Activated CD8-positive, alpha-beta memory T cell treated with anti-CD3 and anti-CD28 coated beads, Interleukin-2, amount 10 ng/mL, durations not matched to agents 7 days and 5 days (primary cell): ENCODE results near the gene HEYL. TPM values are rescaled to one million over a fixed set of nuclear protein-coding genes. Genes with fewer than 3 reads are reported as not detected.
A peak's percentile ranks its signal among the peaks of the same experiment; 100 is the strongest.

ENCODE experiments used
- ATAC-seq: fragments of 150-1000 bp; cut with Tn5 transposase; one replicate; pipeline ENCODE4 v1.10.0; 2021; ENCODE audit warnings: moderate library complexity
- CTCF ChIA-PET: fragments of 350-600 bp; sonication (Branson Sonifier 250); formaldehyde crosslinking; loops from one replicate; lab custom pipeline; 2021; ENCODE audit warnings: antibody characterized with exemption; lab: Charles Lee
- DNase-seq: peaks from one replicate; pipeline ENCODE4 v3.0.0-alpha.2; 2020
- H3K27ac Mint-ChIP-seq: one replicate; pipeline ENCODE4 v1.8.0; 2021; ENCODE audit warnings: mild to moderate bottlenecking, mixed read lengths
- H3K27me3 Mint-ChIP-seq: one replicate; pipeline ENCODE4 v1.8.0; 2021; ENCODE audit warnings: mixed read lengths
- H3K36me3 Mint-ChIP-seq: one replicate; pipeline ENCODE4 v1.8.0; 2021; ENCODE audit warnings: mild to moderate bottlenecking, mixed read lengths
- H3K4me1 Mint-ChIP-seq: one replicate; pipeline ENCODE4 v1.8.0; 2021; ENCODE audit warnings: mixed read lengths
- H3K4me3 Mint-ChIP-seq: one replicate; pipeline ENCODE4 v1.8.0; 2021; ENCODE audit warnings: mild to moderate bottlenecking, moderate library complexity, mixed read lengths
- H3K9me3 Mint-ChIP-seq: one replicate; pipeline ENCODE4 v1.8.0; 2022; ENCODE audit warnings: low read depth, mixed read lengths
- total RNA-seq, 2 experiments: library from RNA; stranded (reverse); gene quantifications; one replicate each; pipeline ENCODE4 v1.2.3, GENCODE V29; 2021

The HEYL gene
- total RNA-seq, 2 experiments from 2014 or later = not detected

DNA sequence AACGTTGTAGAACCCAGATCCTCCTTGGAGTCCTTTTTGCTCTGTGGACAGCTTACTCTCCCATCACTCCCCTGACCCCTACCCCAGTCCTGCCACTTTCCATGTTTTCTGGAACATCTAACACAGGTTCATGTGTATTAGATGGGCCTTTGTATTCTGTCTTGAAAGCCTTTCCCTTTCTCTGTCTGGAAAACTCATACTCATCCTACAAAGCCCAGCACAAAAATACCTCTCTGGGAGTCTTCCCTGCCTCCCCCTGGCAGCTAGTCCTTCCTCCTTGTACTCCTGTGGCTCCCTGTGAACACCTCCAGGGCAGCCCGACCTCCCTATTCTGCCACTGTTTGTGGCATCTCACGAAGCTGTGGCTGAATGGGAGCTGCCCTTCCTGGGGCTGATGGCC is 7.8 kb upstream of the HEYL start:
- CTCF ChIA-PET = interaction anchor here (1.2 to 3.7 kb wide), 5 partner anchors 11 to 41 kb away, joined by 3 to 32 read pairs (median 4); no protein-coding TSS in a partner anchor
- Mint-ChIP-seq H3K36me3 (no peaks in the 10 kb centered on the region), H3K27ac (no peak overlapping the region), H3K9me3 (no peaks in the 10 kb centered on the region), H3K4me3 (no peak overlapping the region), H3K27me3 (peaks cover 10% of the 10 kb centered on the region), H3K4me1 (no peaks in the 10 kb centered on the region)
- DNase-seq (no peak), ATAC-seq (no peak)

DNA sequence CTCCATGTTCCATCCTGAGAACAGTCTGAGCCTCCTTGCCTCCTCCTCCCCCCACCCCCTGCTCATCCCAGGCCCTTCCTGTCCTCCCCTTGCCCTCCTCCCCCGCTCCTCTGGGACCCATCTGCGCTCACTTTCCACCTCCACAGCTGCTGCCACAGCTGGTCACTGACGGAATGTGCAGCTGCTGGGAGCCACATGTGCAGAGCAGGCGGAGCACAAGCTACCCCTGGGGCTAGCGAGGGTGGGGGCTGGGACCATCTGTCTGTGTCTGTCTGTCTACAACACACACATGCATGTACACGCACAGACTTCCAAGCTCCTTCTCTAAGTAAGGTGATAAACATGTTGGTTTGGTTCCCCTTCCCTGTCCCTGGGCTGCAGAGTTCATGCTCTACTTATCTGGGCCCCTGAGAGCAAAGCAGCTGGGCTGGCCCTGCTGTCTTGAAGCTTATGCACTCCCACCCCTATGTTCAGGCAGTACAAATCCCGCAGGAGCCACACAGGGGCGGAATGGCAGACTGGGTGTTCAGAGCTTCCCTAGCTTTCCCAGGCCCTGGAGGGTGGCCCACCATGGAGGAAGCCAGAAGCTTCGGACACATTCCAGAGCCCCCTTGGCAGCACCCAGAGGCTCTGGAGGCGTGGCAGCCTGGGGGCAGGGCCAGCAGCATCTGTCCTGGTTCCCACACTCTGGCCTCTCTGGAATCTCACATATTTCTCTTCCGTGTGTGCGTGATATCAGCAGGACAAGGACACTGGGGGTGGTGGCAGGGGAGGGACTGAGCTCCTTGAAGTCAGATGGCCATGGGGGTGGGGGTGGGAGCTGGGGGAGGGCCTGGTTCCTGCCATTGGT is 7.0 kb upstream of the HEYL start:
- Mint-ChIP-seq H3K27me3 (peaks cover 10% of the 10 kb centered on the region), H3K36me3 (no peaks in the 10 kb centered on the region), H3K4me3 (no peak overlapping the region), H3K9me3 (no peaks in the 10 kb centered on the region), H3K27ac (no peak overlapping the region), H3K4me1 (no peaks in the 10 kb centered on the region)
- CTCF ChIA-PET = interaction anchor here (1.2 to 3.7 kb wide), 4 partner anchors 12 to 40 kb away, joined by 3 to 32 read pairs (median 8); no protein-coding TSS in a partner anchor
- DNase-seq (no peak), ATAC-seq (no peak)

DNA sequence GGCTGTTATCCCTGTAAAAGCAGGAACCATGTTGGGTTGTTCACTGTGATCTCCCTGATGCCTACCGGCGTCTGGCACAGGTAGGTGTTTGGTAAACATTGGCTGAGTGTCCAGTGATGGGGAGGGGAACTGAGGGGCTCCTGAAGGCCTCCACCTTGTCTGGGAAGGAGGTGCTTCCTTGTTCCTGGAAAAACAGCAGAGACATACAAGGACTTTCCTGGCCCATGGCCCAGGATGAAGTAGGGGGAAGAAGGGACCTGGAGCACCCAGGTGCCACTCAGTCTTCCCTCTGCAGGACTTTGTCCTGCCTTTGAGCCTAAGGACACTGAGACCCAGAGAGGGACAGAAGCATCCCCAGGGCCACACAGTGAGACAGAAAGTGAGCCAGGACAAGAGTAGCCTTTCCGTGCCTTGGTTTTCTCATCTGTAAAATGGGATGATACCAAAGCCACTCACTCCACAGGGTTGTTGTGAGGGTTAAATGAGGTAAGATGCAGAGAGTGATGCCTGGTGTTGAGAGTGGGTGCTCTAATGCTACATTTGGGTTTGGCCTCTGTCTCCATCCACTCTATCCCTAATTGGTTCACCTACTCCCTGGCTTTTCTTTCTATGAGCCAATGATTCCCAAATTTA is 6.1 kb upstream of the HEYL start:
- ATAC-seq = no peak
- no peak overlapping the region for H3K27ac Mint-ChIP-seq
- no peak overlapping the region for H3K4me3 Mint-ChIP-seq
- no peak for DNase-seq
- H3K27me3 Mint-ChIP-seq = peaks cover 18% of the 10 kb centered on the region
- CTCF ChIA-PET = interaction anchor here (1.8 kb wide), 1 partner anchor 15 kb away, joined by 3 read pairs; no protein-coding TSS in a partner anchor
- no peaks in the 10 kb centered on the region for H3K9me3 Mint-ChIP-seq
- H3K4me1 Mint-ChIP-seq = no peaks in the 10 kb centered on the region
- H3K36me3 Mint-ChIP-seq = no peaks in the 10 kb centered on the region

DNA sequence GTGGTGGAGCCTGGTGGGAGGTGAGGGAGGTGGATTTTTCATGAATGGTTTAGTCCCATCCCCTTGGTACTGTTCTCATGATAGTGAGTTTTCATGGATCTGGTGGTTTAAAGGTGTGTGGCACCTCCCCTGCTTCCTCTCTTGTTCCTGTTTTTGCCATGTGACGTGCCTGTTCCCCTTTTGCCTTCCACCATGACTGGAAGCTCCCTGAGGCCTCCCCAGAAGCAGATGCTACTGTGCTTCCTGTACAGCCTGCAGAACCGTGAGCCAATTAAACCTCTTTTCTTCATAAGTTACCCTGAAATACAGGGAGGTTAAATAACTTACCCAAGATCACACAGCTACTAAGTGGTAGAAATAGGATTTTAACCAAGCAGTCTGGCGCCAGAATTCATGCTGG is 4.3 kb upstream of the HEYL start:
- Mint-ChIP-seq H3K36me3 (no peaks in the 10 kb centered on the region), H3K4me1 (no peaks in the 10 kb centered on the region), H3K27ac (no peak overlapping the region), H3K4me3 (no peak overlapping the region), H3K9me3 (no peaks in the 10 kb centered on the region), H3K27me3 (peaks cover 25% of the 10 kb centered on the region)
- ATAC-seq (no peak), DNase-seq (no peak)
- CTCF ChIA-PET = interaction anchor here (1.5 kb wide), 1 partner anchor 10 kb away, joined by 3 read pairs; no protein-coding TSS in a partner anchor

DNA sequence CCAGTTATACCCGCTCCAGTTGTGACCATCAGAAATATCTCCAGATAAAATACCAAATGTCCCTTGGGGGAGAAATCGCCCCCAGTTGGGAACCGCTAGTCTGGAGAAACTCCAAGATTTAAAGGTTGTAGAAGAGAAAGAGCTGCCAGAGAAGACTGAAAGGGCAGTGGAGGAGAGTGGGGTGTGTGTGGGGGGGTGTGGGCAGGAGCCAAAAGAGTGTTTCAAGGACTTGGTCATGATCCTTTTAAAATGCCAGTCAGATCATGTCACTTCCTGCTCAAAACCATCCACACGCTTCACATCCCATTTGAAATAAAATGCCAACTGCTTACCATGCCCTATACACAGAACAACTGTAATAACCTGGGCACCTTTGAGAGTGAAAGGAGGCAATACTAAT is 3.4 kb upstream of the HEYL start:
- DNase-seq (no peak), ATAC-seq (no peak)
- no peaks in the 10 kb centered on the region for H3K36me3 Mint-ChIP-seq
- H3K4me1 Mint-ChIP-seq = no peaks in the 10 kb centered on the region
- peaks cover 34% of the 10 kb centered on the region for H3K27me3 Mint-ChIP-seq
- no peak overlapping the region for H3K4me3 Mint-ChIP-seq
- no peaks in the 10 kb centered on the region for H3K9me3 Mint-ChIP-seq
- no peak overlapping the region for H3K27ac Mint-ChIP-seq
- CTCF ChIA-PET = interaction anchor here (0.7 to 2.0 kb wide), 3 partner anchors 9 to 65 kb away, joined by 3 to 4 read pairs (median 4); partner anchors contain the start of gene PABPC4

DNA sequence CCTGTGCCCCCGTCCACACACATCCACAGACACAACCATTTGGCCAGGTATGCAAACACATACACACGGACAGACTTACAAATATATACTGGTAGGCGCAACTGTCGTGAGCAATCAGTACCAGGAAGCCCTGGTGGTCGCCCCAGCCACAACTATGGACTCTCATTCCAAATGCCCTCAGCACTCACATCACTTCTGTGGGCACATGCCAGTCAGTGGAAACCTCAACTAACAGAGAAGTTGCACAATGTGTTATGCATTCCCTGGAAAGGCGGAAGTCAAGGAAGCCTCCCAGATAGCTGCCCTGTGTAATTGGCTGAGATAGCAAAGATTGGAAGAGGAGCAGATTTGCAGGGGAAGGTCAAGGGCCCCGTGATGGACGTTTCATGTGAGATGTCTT is 1.4 kb upstream of the HEYL start:
- Mint-ChIP-seq H3K4me3 (no peak overlapping the region), H3K9me3 (no peaks in the 10 kb centered on the region), H3K36me3 (no peaks in the 10 kb centered on the region), H3K27me3 (peaks cover 48% of the 10 kb centered on the region), H3K27ac (no peak overlapping the region), H3K4me1 (no peaks in the 10 kb centered on the region)
- DNase-seq (no peak), ATAC-seq (no peak)
- CTCF ChIA-PET = interaction anchor here (0.9 to 4.1 kb wide), 3 partner anchors 12 to 35 kb away, joined by 3 to 23 read pairs (median 12); no protein-coding TSS in a partner anchor

DNA sequence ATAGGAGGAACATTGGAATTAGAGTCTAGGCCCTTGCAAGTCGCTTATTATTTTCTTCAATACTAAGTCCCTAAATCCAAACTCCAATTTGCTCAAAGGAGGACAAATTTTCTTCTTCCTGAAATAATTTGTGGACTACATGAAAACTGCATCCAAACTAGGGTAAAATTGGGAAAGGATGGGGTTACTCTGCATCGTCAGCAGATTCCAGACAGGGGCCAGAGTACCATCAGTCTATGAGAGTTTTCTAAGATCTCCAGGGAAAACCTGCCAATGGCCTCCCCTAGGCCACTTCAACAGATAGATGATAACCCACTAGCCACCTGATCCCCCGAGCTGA is 508 bp downstream of the HEYL start:
- no peaks in the 10 kb centered on the region for H3K36me3 Mint-ChIP-seq
- H3K27ac Mint-ChIP-seq = no peak overlapping the region
- CTCF ChIA-PET = interaction anchor here (0.8 to 4.1 kb wide), 3 partner anchors 14 to 35 kb away, joined by 3 to 23 read pairs (median 12); no protein-coding TSS in a partner anchor
- H3K27me3 Mint-ChIP-seq = peaks cover 64% of the 10 kb centered on the region
- no peaks in the 10 kb centered on the region for H3K9me3 Mint-ChIP-seq
- H3K4me1 Mint-ChIP-seq = no peaks in the 10 kb centered on the region
- ATAC-seq (no peak), DNase-seq (no peak)
- peak overlapping the region; percentile 25 for H3K4me3 Mint-ChIP-seq

DNA sequence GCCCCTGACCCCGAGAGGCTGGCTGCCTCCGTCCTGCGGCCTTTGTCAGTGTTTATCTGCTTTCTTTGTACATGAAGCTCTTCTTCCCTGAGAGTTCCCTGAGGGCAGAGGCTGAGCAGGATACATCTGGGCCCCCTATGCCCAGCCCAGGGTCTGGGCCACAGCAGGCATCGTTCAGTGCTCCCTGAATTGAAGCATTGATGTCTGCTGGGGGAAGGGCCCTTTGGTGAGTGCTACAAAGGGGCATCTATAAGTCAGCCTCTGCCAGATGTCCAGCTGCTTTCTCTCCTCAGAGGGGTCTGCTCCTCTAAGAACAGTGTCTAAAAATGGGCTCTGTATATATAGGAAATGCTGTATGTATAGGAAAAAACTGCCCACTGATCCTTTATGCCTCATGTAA is 2.1 kb downstream of the HEYL start:
- Mint-ChIP-seq H3K27me3 (peaks cover 63% of the 10 kb centered on the region), H3K36me3 (no peaks in the 10 kb centered on the region), H3K27ac (no peak overlapping the region), H3K4me1 (no peaks in the 10 kb centered on the region), H3K4me3 (no peak overlapping the region), H3K9me3 (no peaks in the 10 kb centered on the region)
- CTCF ChIA-PET = no interaction called here
- DNase-seq (no peak), ATAC-seq (no peak)

DNA sequence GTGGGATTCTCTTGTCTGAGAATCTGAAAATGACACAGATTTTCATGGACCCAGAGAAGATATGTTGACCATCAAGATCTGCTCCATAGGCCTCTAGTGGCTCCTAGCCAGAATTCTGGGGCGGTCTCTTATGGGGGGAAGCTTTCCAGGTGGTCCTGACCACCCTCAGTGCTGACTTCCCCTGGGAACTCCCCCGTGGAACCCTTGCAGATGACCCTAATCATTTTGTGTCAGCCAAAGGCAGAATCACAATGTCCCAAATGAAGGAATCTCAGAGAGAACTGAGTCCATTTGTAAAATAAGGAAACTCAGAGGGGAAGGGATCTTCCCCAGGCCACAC is 3.6 kb downstream of the HEYL start:
- ATAC-seq (no peak), DNase-seq (no peak)
- Mint-ChIP-seq H3K4me1 (peaks cover 6% of the 10 kb centered on the region), H3K9me3 (no peaks in the 10 kb centered on the region), H3K27ac (no peak overlapping the region), H3K27me3 (peaks cover 58% of the 10 kb centered on the region), H3K4me3 (no peak overlapping the region), H3K36me3 (no peaks in the 10 kb centered on the region)
- CTCF ChIA-PET = interaction anchor here (1.3 to 4.2 kb wide), 2 partner anchors 18 to 29 kb away, joined by 5 to 23 read pairs; no protein-coding TSS in a partner anchor

DNA sequence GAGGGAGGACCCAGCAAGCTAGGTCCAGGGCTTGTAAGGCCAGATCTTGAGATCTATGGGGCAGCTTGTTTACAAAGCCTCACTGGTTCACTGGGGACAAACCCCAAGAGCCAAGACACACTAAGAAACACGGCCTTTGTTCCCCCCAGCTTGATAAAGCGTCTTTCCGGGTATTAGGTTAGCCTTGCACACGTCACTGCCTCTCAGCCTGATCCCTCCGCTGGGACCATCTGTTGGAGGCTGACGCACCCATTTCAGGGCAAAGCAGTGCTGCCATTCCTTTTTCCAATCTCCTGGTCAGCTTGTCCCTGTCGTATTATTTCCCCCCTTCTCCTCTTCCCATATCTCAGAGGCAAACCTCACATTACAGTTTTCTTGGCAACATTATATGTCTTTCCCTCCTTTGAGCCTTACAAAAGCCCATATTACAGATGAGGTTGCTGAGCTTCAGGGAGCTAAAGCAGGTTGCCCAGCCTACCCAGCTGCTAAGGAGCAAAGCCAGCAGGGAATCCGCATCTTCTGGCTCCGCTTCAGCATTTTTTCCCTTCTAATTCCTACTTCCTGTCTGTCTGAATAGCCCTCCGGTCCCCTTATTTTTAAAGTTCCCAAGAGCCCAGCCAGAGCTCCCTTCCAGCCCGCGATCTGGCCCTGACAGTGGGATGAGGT is 4.1 kb downstream of the HEYL start:
- Mint-ChIP-seq H3K36me3 (no peaks in the 10 kb centered on the region), H3K4me1 (peaks cover 6% of the 10 kb centered on the region), H3K27me3 (peaks cover 55% of the 10 kb centered on the region), H3K9me3 (no peaks in the 10 kb centered on the region), H3K27ac (no peak overlapping the region), H3K4me3 (no peak overlapping the region)
- CTCF ChIA-PET = interaction anchor here (1.3 to 4.2 kb wide), 3 partner anchors 13 to 28 kb away, joined by 5 to 23 read pairs (median 5); no protein-coding TSS in a partner anchor
- DNase-seq = no peak
- no peak for ATAC-seq

DNA sequence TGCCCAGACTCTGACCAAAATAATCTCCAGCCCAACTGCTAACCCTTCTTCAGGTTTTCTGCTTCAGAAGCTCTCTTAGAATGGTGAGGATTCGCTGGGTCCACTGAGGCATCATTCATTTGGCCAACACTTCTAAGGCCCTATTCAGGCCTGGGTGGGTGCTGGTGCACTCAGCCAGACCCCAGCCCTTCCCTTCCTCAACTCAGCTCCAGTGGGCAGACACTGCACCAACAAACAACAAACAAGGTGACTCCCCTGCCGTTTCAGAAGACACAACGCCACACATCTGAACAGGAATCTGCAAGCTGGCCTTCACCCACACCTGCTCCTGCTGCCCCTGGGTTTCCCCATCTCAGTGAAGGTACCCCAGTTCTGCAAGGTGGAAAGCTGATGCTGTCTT is 6.0 kb downstream of the HEYL start:
- Mint-ChIP-seq H3K4me1 (peaks cover 6% of the 10 kb centered on the region), H3K9me3 (no peaks in the 10 kb centered on the region), H3K36me3 (no peaks in the 10 kb centered on the region), H3K27ac (no peak overlapping the region), H3K27me3 (peaks cover 53% of the 10 kb centered on the region), H3K4me3 (no peak overlapping the region)
- DNase-seq = no peak
- CTCF ChIA-PET = interaction anchor here (0.7 to 4.2 kb wide), 4 partner anchors 10 to 87 kb away, joined by 3 to 23 read pairs (median 3); no protein-coding TSS in a partner anchor
- ATAC-seq = no peak

DNA sequence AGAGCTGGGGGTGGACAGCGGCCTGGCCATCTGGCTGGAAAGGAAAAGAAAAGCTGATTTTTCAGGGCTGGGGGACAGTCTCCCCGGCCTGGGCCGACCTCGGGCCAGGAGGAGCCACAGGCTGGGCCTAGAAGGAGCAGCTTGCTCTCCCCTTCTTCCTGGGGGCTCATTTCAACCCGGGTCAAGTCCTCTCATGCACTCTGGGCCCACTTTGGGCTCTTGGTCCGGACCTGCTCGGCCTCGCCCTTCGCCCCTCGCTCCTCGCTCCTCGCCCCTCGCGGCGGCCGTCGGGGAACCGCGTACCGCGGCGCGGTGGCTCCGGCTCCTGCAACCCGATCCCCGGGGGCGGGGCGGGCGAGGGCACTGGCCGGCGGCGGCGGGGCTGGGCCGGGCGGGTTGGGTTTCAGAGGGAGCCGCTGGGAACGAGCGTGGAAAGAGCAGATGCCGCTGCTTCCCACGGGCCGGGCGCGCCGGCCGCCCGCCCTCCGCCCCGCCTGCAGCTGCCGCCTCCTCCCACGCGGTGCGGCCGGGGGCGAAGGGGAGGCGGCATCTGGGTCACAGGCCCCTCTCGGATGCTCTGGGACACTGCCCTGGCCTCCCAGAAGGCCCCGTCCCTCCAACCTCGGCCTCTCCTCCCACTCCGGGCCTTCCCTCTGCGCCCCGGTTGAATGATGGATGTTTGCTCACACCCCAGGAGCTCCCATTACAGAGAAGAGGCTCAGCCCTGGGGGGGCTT is 6.6 kb downstream of the HEYL start:
- H3K9me3 Mint-ChIP-seq = no peaks in the 10 kb centered on the region
- no peak for DNase-seq
- no peaks in the 10 kb centered on the region for H3K36me3 Mint-ChIP-seq
- CTCF ChIA-PET = interaction anchor here (0.7 to 4.2 kb wide), 4 partner anchors 11 to 87 kb away, joined by 3 to 23 read pairs (median 3); no protein-coding TSS in a partner anchor
- no peak overlapping the region for H3K4me3 Mint-ChIP-seq
- H3K4me1 Mint-ChIP-seq = peaks cover 6% of the 10 kb centered on the region
- H3K27me3 Mint-ChIP-seq = peaks cover 47% of the 10 kb centered on the region
- no peak for ATAC-seq
- no peak overlapping the region for H3K27ac Mint-ChIP-seq
